KMS-11 (cell line): ENCODE data around the gene TRDN.

Experiments used
- H2AFZ ChIP-seq: fragments of 200-600 bp; sonication (generic); 2 replicates; pipeline ENCODE4 v1.6.1; 2016; ENCODE audit warnings: antibody characterized with exemption, mixed run types, low read depth
- H3K27ac ChIP-seq: fragments of 200-600 bp; sonication (generic); 2 replicates; pipeline ENCODE4 v1.6.1; 2016; ENCODE audit warnings: mild to moderate bottlenecking, mixed run types
- H3K27me3 ChIP-seq: fragments of 200-600 bp; sonication (generic); 2 replicates; pipeline ENCODE4 v1.6.1; 2017; ENCODE audit warnings: mild to moderate bottlenecking, low read depth, mixed run types, moderate library complexity; ENCODE audit not compliant: insufficient read depth
- H3K36me3 ChIP-seq: fragments of 200-600 bp; sonication (generic); 2 replicates; pipeline ENCODE4 v1.6.1; 2017; ENCODE audit warnings: mild to moderate bottlenecking, mixed run types; ENCODE audit not compliant: insufficient read depth
- H3K4me1 ChIP-seq: fragments of 200-600 bp; sonication (generic); 2 replicates; pipeline ENCODE4 v1.6.1; 2016; ENCODE audit warnings: mild to moderate bottlenecking, low read depth, mixed run types; ENCODE audit not compliant: poor library complexity, severe bottlenecking
- H3K4me2 ChIP-seq: fragments of 200-600 bp; sonication (generic); 2 replicates; pipeline ENCODE4 v1.7.0; 2016; ENCODE audit warnings: mild to moderate bottlenecking, mixed run types
- H3K4me3 ChIP-seq: fragments of 200-600 bp; sonication (generic); IDR thresholded peaks from 2 replicates; pipeline ENCODE4 v1.6.1; 2017; ENCODE audit warnings: low read depth, low read length, mixed read lengths; ENCODE audit not compliant: insufficient read depth
- H3K79me2 ChIP-seq: fragments of 200-600 bp; sonication (generic); 2 replicates; pipeline ENCODE4 v1.6.1; 2016; ENCODE audit warnings: low read depth, mixed run types; ENCODE audit not compliant: insufficient read depth
- H3K9ac ChIP-seq: fragments of 200-600 bp; sonication (generic); 2 replicates; pipeline ENCODE4 v1.6.1; 2016; ENCODE audit warnings: mild to moderate bottlenecking, mixed run types
- H4K20me1 ChIP-seq: fragments of 200-600 bp; sonication (generic); 2 replicates; pipeline ENCODE4 v1.6.1; 2016; ENCODE audit warnings: mild to moderate bottlenecking, mixed run types; ENCODE audit not compliant: insufficient read depth
- CTCF ChIP-seq: fragments of 200-600 bp; sonication (generic); conservative IDR thresholded peaks from 2 replicates; pipeline ENCODE4 v1.6.1; 2017; ENCODE audit warnings: low read depth, mild to moderate bottlenecking, antibody characterized with exemption, low read length, moderate library complexity, mixed read lengths

TRDN gene

GRCh38 chr6:123398072-123398471 lies 238.7 kb downstream of the TRDN start:
- Histone ChIP-seq H3K4me1 (no peaks in the 10 kb centered on the region), H3K9ac (no peak overlapping the region), H3K27me3 (no peaks in the 10 kb centered on the region), H3K36me3 (no peaks in the 10 kb centered on the region), H3K4me2 (no peak overlapping the region), H3K79me2 (no peaks in the 10 kb centered on the region), H2AFZ (no peak overlapping the region), H3K27ac (no peak overlapping the region), H4K20me1 (no peaks in the 10 kb centered on the region), H3K4me3 (no peak overlapping the region)
- TF ChIP-seq CTCF, result no peak

DNA sequence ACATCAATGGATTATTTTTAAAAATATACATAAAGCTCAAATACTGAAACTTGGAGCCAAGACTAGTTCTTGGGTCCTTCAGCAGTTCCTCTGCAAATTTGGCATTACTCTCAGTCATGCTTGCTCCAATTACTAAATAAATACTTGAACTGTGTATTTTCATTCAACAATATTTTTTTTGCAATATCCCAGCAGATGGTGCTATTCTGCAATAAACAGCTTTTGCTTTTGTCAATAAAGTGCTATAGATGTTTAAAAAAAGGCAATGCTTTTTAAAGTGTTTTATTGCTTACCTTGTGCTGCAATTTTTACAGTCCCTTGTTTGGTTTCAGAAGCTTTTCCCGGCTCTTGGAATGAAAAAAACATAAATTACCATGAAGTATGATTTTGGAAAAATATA lies 243.4 kb downstream of the TRDN start:
- Histone ChIP-seq H2AFZ (no peak overlapping the region), H3K79me2 (no peaks in the 10 kb centered on the region), H3K36me3 (no peaks in the 10 kb centered on the region), H3K27ac (no peak overlapping the region), H3K27me3 (no peaks in the 10 kb centered on the region), H3K4me2 (no peak overlapping the region), H3K4me1 (no peaks in the 10 kb centered on the region), H3K9ac (no peak overlapping the region), H4K20me1 (no peaks in the 10 kb centered on the region), H3K4me3 (no peak overlapping the region)
- TF ChIP-seq CTCF, result peak; percentile 45

- no peaks in the 10 kb centered on the region for H3K4me1 ChIP-seq
- H3K79me2 ChIP-seq, result no peaks in the 10 kb centered on the region
- no peak overlapping the region for H2AFZ ChIP-seq
- no peak overlapping the region for H3K4me3 ChIP-seq
- H4K20me1 ChIP-seq, result no peaks in the 10 kb centered on the region
- H3K27me3 ChIP-seq, result no peaks in the 10 kb centered on the region
- TF ChIP-seq CTCF, result no peak
- no peak overlapping the region for H3K27ac ChIP-seq
- no peaks in the 10 kb centered on the region for H3K36me3 ChIP-seq
- no peak overlapping the region for H3K9ac ChIP-seq
- H3K4me2 ChIP-seq, result no peak overlapping the region
Observed at GRCh38 chr6:123383718-123384117, 253.0 kb downstream of the TRDN start.

DNA sequence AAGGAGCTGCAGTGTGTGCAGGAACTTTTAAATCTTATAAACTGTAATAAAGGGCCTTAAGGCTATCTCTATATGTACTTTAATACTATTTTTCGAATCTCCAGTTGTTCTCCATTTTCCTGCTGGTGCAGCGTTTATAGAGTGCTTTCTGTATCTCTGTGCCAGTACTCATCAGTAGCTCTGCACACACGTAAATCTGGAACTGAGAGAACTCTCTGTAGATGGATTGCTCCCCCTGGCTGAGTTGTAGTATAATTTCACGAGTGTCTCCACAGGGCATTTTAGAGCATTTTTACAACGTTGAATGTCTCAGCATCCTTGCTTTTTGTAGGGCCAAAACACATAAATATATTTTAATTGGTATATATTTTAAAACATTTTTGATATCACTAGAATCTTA lies 256.5 kb downstream of the TRDN start:
- peak; percentile 40; the same call in 1 of the 2 replicates for TF ChIP-seq CTCF
- Histone ChIP-seq H3K4me2 (no peak overlapping the region), H2AFZ (no peak overlapping the region), H3K4me1 (no peaks in the 10 kb centered on the region), H3K79me2 (no peaks in the 10 kb centered on the region), H4K20me1 (no peaks in the 10 kb centered on the region), H3K27me3 (no peaks in the 10 kb centered on the region), H3K9ac (no peak overlapping the region), H3K4me3 (no peak overlapping the region), H3K36me3 (no peaks in the 10 kb centered on the region), H3K27ac (no peak overlapping the region)
